K562 (cell line): ENCODE data around the gene RNPEPL1. TPM values are rescaled to one million over a fixed set of nuclear protein-coding genes. Genes with fewer than 3 reads are reported as not detected.

Experiments used
- ATAC-seq: fragments of 200-7000 bp; cut with Tn5 transposase; 3 replicates; pipeline ENCODE4 v1.9.1; 2020; ENCODE audit warnings: moderate library complexity
- BruUV-seq: library from RNA; stranded (reverse); fragments of 400-500 nt; replicated peaks from 2 replicates; lab custom pipeline; 2021; lab: Mats Ljungman, UMichigan
- CTCF ChIA-PET: fragments of 300-600 bp; formaldehyde crosslinking; extraction: SDS; loops from one replicate; lab custom pipeline; 2021; ENCODE audit warnings: low intra/inter-chr PET ratio; lab: Yijun Ruan, JAX
- POLR2A ChIA-PET: fragments of 300-600, 350-650 bp; sonication (Branson Sonifier 250); formaldehyde crosslinking; extraction: SDS; loops from one replicate; lab custom pipeline; 2021; ENCODE audit warnings: antibody characterized with exemption, inconsistent platforms; lab: Yijun Ruan, JAX
- DNase-seq, 4 experiments: peaks; one replicate each; pipeline versions ENCODE4 v3.0.0 to v3.0.0-alpha.2; 2011 to 2018; ENCODE audit warnings: low spot score in 3 of 4, mixed read lengths in 3 of 4; ENCODE audit errors: extremely low read depth in 1 of 4
- FAIRE-seq: peaks from 2 replicates; lab custom pipeline; 2011; peaks lifted over from hg19 to GRCh38; lab: Jason Lieb, UNC
- H2AFZ ChIP-seq: 2 replicates; pipeline ENCODE4 v1.6.0; 2011; ENCODE audit warnings: low read depth, low read length, control low read depth, inconsistent platforms
- H3K27ac ChIP-seq: fragments of 200-600 bp; 3 replicates; pipeline ENCODE4 v1.8.0; 2011; ENCODE audit warnings: low read depth, mild to moderate bottlenecking, control low read depth, inconsistent platforms, low read length, moderate library complexity, mixed read lengths; ENCODE audit errors: extremely low read depth
- H3K27me3 ChIP-seq, 2 experiments: fragments of 300-600 bp in 1 of 2; 2 replicates in 1 of 2; 3 replicates in 1 of 2; pipeline versions ENCODE4 v1.6.0 to v1.8.0; 2011; ENCODE audit warnings: inconsistent platforms in 2 of 2, low read length in 2 of 2, mild to moderate bottlenecking in 1 of 2, mixed read lengths in 1 of 2, moderate library complexity in 1 of 2; ENCODE audit not compliant: control insufficient read depth in 2 of 2, insufficient read depth in 2 of 2
- H3K36me3 ChIP-seq: fragments of 300-600 bp; 3 replicates; pipeline ENCODE4 v1.8.0; 2011; ENCODE audit warnings: mild to moderate bottlenecking, low read length, inconsistent platforms; ENCODE audit not compliant: control insufficient read depth, insufficient read depth
- H3K4me1 ChIP-seq, 2 experiments: fragments of 200-600 bp in 1 of 2; replicated peaks in 1 of 2; 2 replicates in 1 of 2; 3 replicates in 1 of 2; pipeline versions ENCODE4 v1.5.1 to v1.8.0; 2011; ENCODE audit warnings: inconsistent platforms in 2 of 2, low read length in 2 of 2, mild to moderate bottlenecking in 1 of 2, mixed read lengths in 1 of 2, moderate library complexity in 1 of 2; ENCODE audit not compliant: control insufficient read depth in 2 of 2, insufficient read depth in 2 of 2
- H3K4me2 ChIP-seq: 2 replicates; pipeline ENCODE4 v1.6.1; 2011; ENCODE audit warnings: low read length, control low read depth, inconsistent platforms, mixed read lengths; ENCODE audit not compliant: insufficient read depth
- H3K4me3 ChIP-seq: fragments of 200-600 bp; sonication (generic), shearing (Covaris generic); 2 replicates; pipeline ENCODE4 v1.5.1; 2016; ENCODE audit warnings: control low read depth, inconsistent platforms
- H3K79me2 ChIP-seq: fragments of 200-600 bp; 3 replicates; pipeline ENCODE4 v1.8.0; 2011; ENCODE audit warnings: low read length, inconsistent platforms; ENCODE audit not compliant: control insufficient read depth, insufficient read depth
- H3K9ac ChIP-seq, 2 experiments: 2 replicates each; pipeline versions ENCODE4 v1.6.0 to v1.6.1; 2011; ENCODE audit warnings: low read depth in 2 of 2, low read length in 2 of 2, control low read depth in 1 of 2, inconsistent platforms in 1 of 2, mild to moderate bottlenecking in 1 of 2, mixed read lengths in 1 of 2; ENCODE audit not compliant: insufficient read depth in 1 of 2
- H3K9me1 ChIP-seq: one replicate; pipeline ENCODE4 v1.6.0; 2011; ENCODE audit warnings: inconsistent platforms, mild to moderate bottlenecking, low read length, moderate library complexity; ENCODE audit not compliant: control insufficient read depth, insufficient read depth
- H3K9me3 ChIP-seq: replicated peaks from 2 replicates; pipeline ENCODE4 v1.5.1; 2011; ENCODE audit warnings: low read depth, low read length, inconsistent platforms; ENCODE audit not compliant: control insufficient read depth, insufficient read depth
- H4K20me1 ChIP-seq: replicated peaks from 2 replicates; pipeline ENCODE4 v1.6.1; 2011; ENCODE audit warnings: low read length, inconsistent platforms, mixed read lengths; ENCODE audit not compliant: control insufficient read depth, insufficient read depth
- ARNT ChIP-seq, 2 experiments: fragments of 450-650 bp; IDR thresholded peaks; 2 replicates each; pipeline ENCODE4 v1.6.1; 2016; ENCODE audit warnings: mild to moderate bottlenecking in 1 of 2
- CSDE1 ChIP-seq, 2 experiments: fragments of 450-650 bp; IDR thresholded peaks; 2 replicates each; pipeline ENCODE4 v1.6.1; 2016; ENCODE audit warnings: mild to moderate bottlenecking in 1 of 2
- HDAC1 ChIP-seq, 2 experiments: fragments of 450-650 bp; IDR thresholded peaks; 2 replicates each; pipeline ENCODE4 v1.6.1; 2016 to 2017; ENCODE audit warnings: inconsistent platforms in 1 of 2, mild to moderate bottlenecking in 1 of 2, moderate library complexity in 1 of 2
- HNRNPK ChIP-seq: fragments of 200-400 bp; formaldehyde crosslinking; IDR thresholded peaks from one replicate; pipeline ENCODE4 v1.6.1; 2018; ENCODE audit warnings: mild to moderate bottlenecking, low read depth, low read length; ENCODE audit not compliant: poor library complexity, severe bottlenecking
- MAFG ChIP-seq: fragments of 450-650 bp; conservative IDR thresholded peaks from 2 replicates; pipeline ENCODE4 v1.6.1; 2016; ENCODE audit warnings: missing genetic modification characterization, missing compliant biosample characterization
- MYBL2 ChIP-seq, 2 experiments: fragments of 450-650 bp in 1 of 2; sonication (generic) in 1 of 2; formaldehyde crosslinking in 1 of 2; IDR thresholded peaks; 2 replicates each; pipeline versions ENCODE4 v1.6.1 to v1.8.1; 2017 to 2022; ENCODE audit warnings: borderline replicate concordance in 1 of 2, inconsistent platforms in 1 of 2, low read depth in 1 of 2, mild to moderate bottlenecking in 1 of 2, missing genetic modification reagents in 1 of 2, moderate library complexity in 1 of 2
- NFIC ChIP-seq: fragments of 450-650 bp; IDR thresholded peaks from 2 replicates; pipeline ENCODE4 v1.6.1; 2017; ENCODE audit warnings: mild to moderate bottlenecking, inconsistent platforms
- POLR3G ChIP-seq: IDR thresholded peaks from 2 replicates; pipeline ENCODE4 v1.6.1; 2011; ENCODE audit not compliant: insufficient read length, insufficient replicate concordance; ENCODE audit errors: extremely low read depth
- SMAD4 ChIP-seq: fragments of 250-450 bp; sonication (Bioruptor Pico); conservative IDR thresholded peaks from 2 replicates; pipeline ENCODE4 v1.8.0; 2021; ENCODE audit warnings: inconsistent platforms, mild to moderate bottlenecking, moderate library complexity
- SMARCE1 ChIP-seq: fragments of 450-650 bp; IDR thresholded peaks from 2 replicates; pipeline ENCODE4 v1.7.1; 2016; ENCODE audit warnings: mild to moderate bottlenecking
- STAG1 ChIP-seq: sonication (generic); formaldehyde crosslinking; IDR thresholded peaks from 2 replicates; pipeline ENCODE4 v1.5.0; 2020; ENCODE audit warnings: missing genetic modification reagents, borderline replicate concordance
- TFAM ChIP-seq: fragments of 250-450 bp; sonication (Bioruptor Pico); conservative IDR thresholded peaks from 2 replicates; pipeline ENCODE4 v1.5.0; 2021; ENCODE audit warnings: mild to moderate bottlenecking, moderate library complexity
- ZNF217 ChIP-seq: sonication (generic); formaldehyde crosslinking; IDR thresholded peaks from 2 replicates; pipeline ENCODE4 v1.8.0; 2022; ENCODE audit warnings: mild to moderate bottlenecking, missing genetic modification reagents
- WGBS: fragments of 100-300 bp; shearing (Covaris generic); methylation state at CpG from one replicate; pipeline ENCODE4 v1.1.6; 2016; ENCODE audit warnings: low coverage, mixed read lengths; ENCODE audit not compliant: insufficient coverage; ENCODE audit errors: missing lambda C conversion rate; 5-methylcytosine and 5-hydroxymethylcytosine counted together
- in situ Hi-C: fragments of 300-500 bp; cut with MboI; formaldehyde crosslinking; loops from 4 replicates; pipeline ENCODE4 v1.15.0; 2018; ENCODE audit warnings: inconsistent platforms, mixed read lengths
- intact Hi-C: fragments of 100-400 bp; cut with micrococcal nuclease; formaldehyde crosslinking; loops from 2 replicates; pipeline ENCODE4 v1.14.2; 2022
- polyA plus RNA-seq, 8 experiments: library from polyadenylated mRNA; depleted of rRNA in 4 of 8; stranded (reverse) in 5 of 8; unstranded in 3 of 8; fragments of >200 nt; fragmentation: Nextera tagmentation in 2 of 8; fragmentation: Illumina TruSeq in 1 of 8; extraction: Ambion mirVana in 2 of 8; extraction: Trizol in 1 of 8; gene quantifications; 2 replicates each; pipeline versions ENCODE4 v1.2.1 to v1.2.3, GENCODE V29; 2011 to 2014; ENCODE audit warnings: inconsistent platforms in 1 of 8, missing spikeins in 1 of 8
- total RNA-seq, 7 experiments: library from RNA; depleted of rRNA in 6 of 7; stranded (reverse); fragments of >200 nt in 6 of 7; fragmentation: Illumina TruSeq in 2 of 7; extraction: Trizol in 2 of 7; gene quantifications; 2 replicates each; pipeline versions ENCODE4 v1.2.1 to v1.2.3, GENCODE V29; 2011 to 2021; ENCODE audit warnings: low replicate concordance in 1 of 7
- TF ChIP-seq, protein P1 (sequence below): fragments of 250-450 bp; sonication (Bioruptor Pico); IDR thresholded peaks from 2 replicates; pipeline ENCODE4 v1.4.0; 2020; ENCODE audit warnings: mild to moderate bottlenecking
- TF ChIP-seq, protein P2 (sequence below): IDR thresholded peaks from 3 replicates; pipeline ENCODE4 v1.6.1; 2011; ENCODE audit warnings: borderline replicate concordance, mild to moderate bottlenecking; ENCODE audit not compliant: insufficient read length, insufficient read depth
- TF ChIP-seq, protein P3 (sequence below): fragments of 250-450 bp; sonication (Bioruptor Pico); IDR thresholded peaks from 2 replicates; pipeline ENCODE4 v1.5.0; 2020; ENCODE audit warnings: mild to moderate bottlenecking

The RNPEPL1 gene
- total and polyA plus RNA-seq, 9 of the 15 experiments (the other 6 are each of a cell fraction or from before 2014, with no cell fraction given) = 0.07 to 38.7 (median 5.6) TPM

DNA sequence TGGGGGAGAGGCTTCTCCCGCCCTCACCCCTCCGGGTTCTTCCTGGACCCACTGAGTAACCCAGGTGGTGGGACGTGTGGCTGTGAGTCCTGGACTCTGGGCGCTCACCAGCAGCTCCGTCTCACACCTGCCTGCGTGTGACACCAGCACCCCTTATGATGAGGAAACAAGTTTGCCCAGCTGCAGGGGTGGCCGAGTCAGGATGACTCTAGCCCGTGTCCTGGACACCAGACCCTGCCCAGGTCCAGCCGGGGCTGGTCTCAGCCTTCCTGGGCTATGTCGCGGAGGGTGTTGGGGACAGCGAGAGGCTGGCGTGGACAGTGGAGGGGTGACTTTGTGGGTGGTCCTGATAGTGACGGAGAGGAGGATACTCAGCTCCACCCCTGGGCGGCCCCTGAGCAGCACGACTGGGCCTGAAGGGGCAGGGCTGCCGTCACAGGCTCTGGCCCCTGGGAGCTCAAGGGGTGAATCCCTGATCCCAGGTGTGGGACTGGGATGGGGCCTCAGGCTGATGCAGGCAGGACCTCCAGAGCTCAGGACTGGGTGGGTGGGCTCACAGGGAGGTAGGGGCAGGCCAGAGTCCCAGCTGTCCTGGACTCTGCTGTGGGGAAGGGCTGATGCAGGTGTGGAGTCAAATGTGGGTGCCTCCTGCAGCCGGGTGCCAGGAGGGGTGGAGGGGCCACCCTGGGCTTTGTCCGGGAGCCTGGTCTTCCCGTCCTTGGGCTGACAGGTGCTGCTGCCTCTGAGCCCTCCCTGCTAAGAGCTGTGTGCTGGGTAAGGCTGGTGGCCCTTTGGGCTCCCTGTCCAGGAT, 60.7 kb downstream of the RNPEPL1 start (continued):
- no peak for TF ChIP-seq NFIC
- TF ChIP-seq MYBL2 (IDR thresholded peaks at IDR 0.05; ENCODE audit: low read depth) = no peak
- no peak for TF ChIP-seq MYBL2 (CRISPR knock-in tag; IDR thresholded peaks at IDR 0.05; ENCODE audit: borderline replicate concordance)

DNA sequence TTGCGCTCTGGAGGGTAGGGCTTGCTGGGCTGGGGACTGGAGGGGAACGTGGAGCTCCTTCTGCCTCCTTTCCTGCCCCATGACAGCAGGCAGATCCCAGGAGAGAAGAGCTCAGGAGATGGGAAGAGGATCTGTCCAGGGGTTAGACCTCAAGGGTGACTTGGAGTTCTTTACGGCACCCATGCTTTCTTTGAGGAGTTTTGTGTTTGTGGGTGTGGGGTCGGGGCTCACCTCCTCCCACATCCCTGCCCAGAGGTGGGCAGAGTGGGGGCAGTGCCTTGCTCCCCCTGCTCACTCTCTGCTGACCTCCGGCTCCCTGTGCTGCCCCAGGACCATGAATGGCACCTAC, 61.3 kb downstream of the RNPEPL1 start:
- Histone ChIP-seq H3K4me2 (no peak overlapping the region), H3K4me1 (peaks cover 0 to 20% of the 10 kb centered on the region in 2 experiments; a peak in 2 of 5 replicates), H4K20me1 (no peaks in the 10 kb centered on the region), H3K36me3 (no peaks in the 10 kb centered on the region), H3K27me3 (peaks cover 0 to 16% of the 10 kb centered on the region in 2 experiments; a peak in 2 of 5 replicates), H3K27ac (no peak overlapping the region), H3K9ac (no peak overlapping the region), H3K9me3 (0 out of 2 replicates have a peak, but pooled peaks cover 1% of the 10 kb centered on the region), H3K9me1 (no peaks in the 10 kb centered on the region), H3K4me3 (no peak overlapping the region), H2AFZ (no peak overlapping the region), H3K79me2 (no peaks in the 10 kb centered on the region)
- no TSS peak for BruUV-seq
- in situ Hi-C loops = no loop called here
- no peak for DNase-seq
- no peak for FAIRE-seq
- intact Hi-C loops = no loop called here
- 0% methylated on average over 2 of the region's 5 CpGs for WGBS
- CTCF ChIA-PET = interaction anchor here (1.2 kb wide), 1 partner anchor 115 kb away, joined by 4 read pairs; no protein-coding TSS in a partner anchor
- no peak for ATAC-seq
- POLR2A ChIA-PET = interaction anchor here (0.6 kb wide), 1 partner anchor 140 kb away, joined by 3 read pairs; no protein-coding TSS in a partner anchor
- TF ChIP-seq, protein P1, sequence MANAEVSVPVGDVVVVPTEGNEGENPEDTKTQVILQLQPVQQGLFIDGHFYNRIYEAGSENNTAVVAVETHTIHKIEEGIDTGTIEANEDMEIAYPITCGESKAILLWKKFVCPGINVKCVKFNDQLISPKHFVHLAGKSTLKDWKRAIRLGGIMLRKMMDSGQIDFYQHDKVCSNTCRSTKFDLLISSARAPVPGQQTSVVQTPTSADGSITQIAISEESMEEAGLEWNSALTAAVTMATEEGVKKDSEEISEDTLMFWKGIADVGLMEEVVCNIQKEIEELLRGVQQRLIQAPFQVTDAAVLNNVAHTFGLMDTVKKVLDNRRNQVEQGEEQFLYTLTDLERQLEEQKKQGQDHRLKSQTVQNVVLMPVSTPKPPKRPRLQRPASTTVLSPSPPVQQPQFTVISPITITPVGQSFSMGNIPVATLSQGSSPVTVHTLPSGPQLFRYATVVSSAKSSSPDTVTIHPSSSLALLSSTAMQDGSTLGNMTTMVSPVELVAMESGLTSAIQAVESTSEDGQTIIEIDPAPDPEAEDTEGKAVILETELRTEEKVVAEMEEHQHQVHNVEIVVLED = no peak
- TF ChIP-seq CSDE1 (IDR thresholded peaks at IDR 0.05) (no peak), HDAC1 (IDR thresholded peaks at IDR 0.05) (no peak), SMAD4 (no peak), SMARCE1 (no peak), ARNT (IDR thresholded peaks at IDR 0.05) (no peak), POLR3G (no peak), STAG1 (no peak), TFAM (no peak), MAFG (tag) (no peak), ZNF217 (CRISPR knock-in tag) (no peak), HNRNPK (no peak)
- TF ChIP-seq, protein P2, sequence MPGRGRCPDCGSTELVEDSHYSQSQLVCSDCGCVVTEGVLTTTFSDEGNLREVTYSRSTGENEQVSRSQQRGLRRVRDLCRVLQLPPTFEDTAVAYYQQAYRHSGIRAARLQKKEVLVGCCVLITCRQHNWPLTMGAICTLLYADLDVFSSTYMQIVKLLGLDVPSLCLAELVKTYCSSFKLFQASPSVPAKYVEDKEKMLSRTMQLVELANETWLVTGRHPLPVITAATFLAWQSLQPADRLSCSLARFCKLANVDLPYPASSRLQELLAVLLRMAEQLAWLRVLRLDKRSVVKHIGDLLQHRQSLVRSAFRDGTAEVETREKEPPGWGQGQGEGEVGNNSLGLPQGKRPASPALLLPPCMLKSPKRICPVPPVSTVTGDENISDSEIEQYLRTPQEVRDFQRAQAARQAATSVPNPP = no peak
- TF ChIP-seq, protein P3, sequence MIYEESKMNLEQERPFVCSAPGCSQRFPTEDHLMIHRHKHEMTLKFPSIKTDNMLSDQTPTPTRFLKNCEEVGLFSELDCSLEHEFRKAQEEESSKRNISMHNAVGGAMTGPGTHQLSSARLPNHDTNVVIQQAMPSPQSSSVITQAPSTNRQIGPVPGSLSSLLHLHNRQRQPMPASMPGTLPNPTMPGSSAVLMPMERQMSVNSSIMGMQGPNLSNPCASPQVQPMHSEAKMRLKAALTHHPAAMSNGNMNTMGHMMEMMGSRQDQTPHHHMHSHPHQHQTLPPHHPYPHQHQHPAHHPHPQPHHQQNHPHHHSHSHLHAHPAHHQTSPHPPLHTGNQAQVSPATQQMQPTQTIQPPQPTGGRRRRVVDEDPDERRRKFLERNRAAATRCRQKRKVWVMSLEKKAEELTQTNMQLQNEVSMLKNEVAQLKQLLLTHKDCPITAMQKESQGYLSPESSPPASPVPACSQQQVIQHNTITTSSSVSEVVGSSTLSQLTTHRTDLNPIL (CRISPR knock-in tag) = no peak
